HL-60/S4 treated with retinoic acid at 250 ng/mL for 4 days and 3 days (cell line): ENCODE data around the gene IGFL2.
"Not testable (repeated sequence)": the region's sequence is repeated elsewhere in the genome, so short reads cannot be mapped to it uniquely, and the experiment has no call there.

ENCODE experiments used
- in situ Hi-C: fragments of 300-500 bp; cut with MboI; formaldehyde crosslinking; loops from 2 replicates; pipeline ENCODE4 v1.7.0; 2022; ENCODE audit warnings: low sequenced_read_pairs

The IGFL2 gene

DNA sequence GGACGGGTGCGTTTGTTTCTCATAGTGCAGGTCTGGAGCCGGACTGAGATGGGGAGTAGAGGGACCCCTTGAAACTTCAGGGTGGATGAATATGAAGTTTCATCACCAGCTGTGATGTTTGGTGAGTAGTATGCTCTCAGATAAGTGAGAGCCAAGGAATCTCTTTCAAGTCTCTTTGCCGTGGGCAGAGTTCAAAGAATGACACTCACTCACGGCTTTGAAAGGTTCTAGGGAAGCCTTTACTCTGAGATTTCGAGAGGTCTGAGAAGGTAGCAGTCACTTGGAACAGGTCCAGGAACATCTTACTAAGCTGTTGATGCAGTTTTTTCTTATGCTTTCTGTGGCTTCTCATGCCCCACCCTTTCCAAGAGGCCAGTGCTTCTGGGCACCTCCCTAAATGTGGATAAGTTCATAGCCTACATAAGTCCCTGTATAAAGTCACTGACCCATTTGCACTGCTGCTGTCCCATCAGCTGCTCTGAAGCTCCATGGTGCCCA, at the start of gene IGFL2:
IGFL2 (plus strand) TSS at position 448 of the 498 bp plus-strand sequence; CDS start at position 489, 41 bp downstream.
- in situ Hi-C loops, result no loop called here

GRCh38 chr19:46100344-46100743, 47.7 kb upstream of the IGFL2 start:
- in situ Hi-C loops, result no loop called here

DNA sequence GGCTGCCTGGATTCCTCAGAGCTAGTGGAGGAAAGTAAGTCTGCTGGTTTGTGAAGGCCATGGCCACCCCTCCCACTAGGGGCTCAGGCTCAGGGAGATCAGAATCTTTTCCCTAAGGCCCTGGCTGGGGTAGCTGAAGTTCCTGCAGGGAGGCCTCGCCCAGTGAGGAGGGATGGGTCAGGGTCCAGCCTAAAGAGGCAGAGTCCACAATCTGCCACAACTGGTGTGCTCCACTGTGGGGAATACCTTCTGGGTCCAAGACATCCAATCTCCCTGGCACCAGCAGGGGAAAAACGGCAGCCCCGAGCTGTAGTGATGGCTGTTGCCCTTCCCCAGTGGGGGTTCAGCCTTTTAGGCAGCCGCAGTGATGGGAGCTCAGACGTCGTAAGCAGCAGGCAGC, 46.7 kb upstream of the IGFL2 start:
- in situ Hi-C loops, result no loop called here

GRCh38 chr19:46102333-46102732, 45.7 kb upstream of the IGFL2 start:
- in situ Hi-C loops, result not testable (repeated sequence)

- in situ Hi-C loops, result no loop called here
These were observed 40.7 kb upstream of the IGFL2 start for GRCh38 chr19:46107371-46107770.

- in situ Hi-C loops, result no loop called here
These were observed 38.2 kb upstream of the IGFL2 start for GRCh38 chr19:46109876-46110275.

DNA sequence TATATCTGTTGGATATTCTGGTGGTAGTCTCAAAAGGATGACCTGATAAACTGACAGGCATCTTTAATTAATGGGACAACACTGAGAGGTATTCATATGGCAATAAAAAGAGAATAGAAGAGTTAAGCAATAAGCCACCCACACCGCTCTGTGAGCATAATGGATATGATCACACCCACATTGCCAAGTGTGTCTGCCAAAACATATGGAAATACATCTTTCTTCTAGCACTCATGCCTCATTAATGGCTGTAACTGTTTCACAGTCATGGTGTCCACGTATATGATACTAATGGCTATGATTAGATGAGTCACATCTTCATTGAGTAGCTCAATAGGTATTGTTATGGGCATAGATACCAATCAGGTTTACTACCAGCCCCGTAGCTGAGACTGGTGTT, 36.7 kb upstream of the IGFL2 start:
- in situ Hi-C loops, result no loop called here

DNA sequence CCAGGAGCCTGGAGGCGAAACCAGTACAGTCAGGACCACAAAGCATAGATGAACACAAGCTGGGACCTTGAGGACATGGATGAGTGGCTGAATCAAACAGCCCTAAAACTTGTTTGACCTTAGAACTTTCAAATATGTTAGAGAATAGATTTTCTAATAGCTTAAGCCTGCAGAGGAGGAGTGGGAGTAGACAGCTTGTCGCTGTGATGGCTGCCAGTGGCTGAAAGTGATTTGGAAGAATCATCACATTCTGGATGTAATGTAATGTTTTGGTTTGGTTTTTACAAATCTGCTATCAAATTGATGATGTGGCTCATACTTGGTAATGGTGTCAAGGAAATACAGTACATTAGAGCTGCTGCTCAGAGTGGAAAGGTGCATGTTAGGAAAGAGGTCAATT, 35.5 kb upstream of the IGFL2 start:
- in situ Hi-C loops, result no loop called here

- in situ Hi-C loops, result no loop called here
These were observed 34.3 kb upstream of the IGFL2 start for GRCh38 chr19:46113726-46114125.

DNA sequence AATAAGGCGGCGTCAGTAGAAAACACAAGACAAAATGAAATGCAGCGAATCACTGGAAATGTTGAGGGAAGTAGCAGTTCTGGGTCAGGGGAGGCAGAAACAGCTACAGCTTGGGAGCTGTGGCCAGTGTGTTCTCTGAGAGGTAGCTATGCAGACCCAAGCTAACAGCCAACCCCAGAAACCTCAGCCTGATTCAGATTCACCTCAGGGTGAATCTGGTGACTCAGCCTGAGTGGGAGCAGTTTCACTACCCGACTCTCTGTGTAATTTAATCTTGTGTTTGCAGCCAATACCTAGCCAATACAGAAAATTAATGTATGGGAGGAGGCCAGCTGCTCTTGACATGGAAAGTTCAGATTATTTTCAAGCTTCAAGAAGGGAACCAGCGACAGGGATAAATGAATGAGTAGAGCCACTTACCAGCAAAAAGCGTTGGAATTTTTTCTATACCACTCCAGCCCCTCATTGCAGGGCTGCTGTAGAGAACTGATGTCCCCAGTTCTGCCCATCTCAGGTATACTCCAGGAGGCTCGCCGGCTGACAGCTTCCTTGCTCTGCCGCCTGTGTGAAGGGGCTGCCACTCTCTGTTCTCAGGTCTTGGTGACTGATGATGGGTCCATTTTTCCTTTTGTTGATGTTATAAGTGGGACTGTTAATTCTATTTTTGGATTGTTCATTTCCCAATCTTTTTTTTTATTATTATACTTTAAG, 32.5 kb upstream of the IGFL2 start:
- in situ Hi-C loops, result no loop called here

DNA sequence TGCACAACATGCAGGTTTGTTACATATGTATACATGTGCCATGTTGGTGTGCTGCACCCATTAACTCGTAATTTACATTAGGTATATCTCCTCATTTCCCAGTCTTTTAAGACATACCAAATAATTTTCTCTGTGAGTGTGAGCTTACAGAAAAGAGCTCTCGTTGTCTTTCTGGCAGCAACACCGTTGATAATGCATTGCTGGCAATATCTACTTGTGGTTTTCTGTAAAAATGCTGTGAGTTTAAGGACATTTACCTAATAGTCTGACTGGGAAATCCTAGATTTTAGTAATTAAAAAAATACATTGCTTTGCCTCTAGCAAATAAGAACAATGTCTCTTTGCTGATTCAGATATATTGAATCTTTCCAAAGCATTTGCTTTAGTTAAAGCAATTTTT, 31.9 kb upstream of the IGFL2 start:
- in situ Hi-C loops, result no loop called here

DNA sequence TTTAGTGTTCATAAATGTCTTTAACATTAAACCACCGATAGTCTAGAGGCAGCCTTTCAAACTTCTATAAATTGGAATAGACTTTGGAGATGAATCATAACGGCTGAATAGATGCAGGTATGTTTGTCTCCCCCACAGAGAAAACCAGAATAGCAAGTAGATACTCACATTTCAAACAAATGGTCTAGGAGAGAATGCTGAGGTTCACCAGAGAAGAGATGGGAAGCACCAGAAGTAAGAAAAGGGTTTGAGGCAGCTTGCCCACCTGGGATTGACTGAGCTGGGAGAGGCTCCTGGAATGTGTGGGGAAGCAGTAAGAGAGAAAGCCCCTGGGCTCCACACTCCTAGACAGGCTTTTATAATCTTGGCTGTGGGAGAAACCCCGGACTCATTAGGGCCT, 29.9 kb upstream of the IGFL2 start:
- in situ Hi-C loops, result no loop called here

- in situ Hi-C loops, result no loop called here
These were observed 23.4 kb upstream of the IGFL2 start, which contains the start of gene IGFL3 for GRCh38 chr19:46124638-46125115. Gene IGFL3, minus strand, starts transcription at chr19:46124688. Its CDS starts 39 bp downstream, at chr19:46124649.

- in situ Hi-C loops, result no loop called here
These were observed 22.6 kb upstream of the IGFL2 start for GRCh38 chr19:46125447-46125846.

DNA sequence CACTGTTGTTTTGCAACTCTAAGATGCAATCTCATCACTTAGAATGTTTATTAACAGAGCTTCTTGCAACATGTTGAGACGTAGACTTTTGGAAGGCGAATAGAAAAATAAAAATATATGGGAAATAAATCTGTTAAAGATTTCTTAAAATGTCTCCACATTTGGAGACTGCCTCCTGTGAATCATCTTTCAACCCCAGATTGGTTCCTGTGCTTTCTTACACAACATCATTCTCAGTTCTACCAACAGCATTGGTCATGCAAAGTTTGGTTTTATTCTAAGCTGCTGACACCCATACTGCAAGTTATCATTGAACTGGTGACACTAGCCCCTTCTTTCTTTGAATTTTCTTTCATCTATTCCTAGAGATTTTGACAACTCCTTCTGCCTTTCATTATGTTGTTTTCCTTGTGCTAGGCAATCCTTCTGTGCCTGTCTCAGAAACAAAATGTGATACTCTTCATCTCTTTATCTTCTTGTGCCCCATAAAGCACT, 21.9 kb upstream of the IGFL2 start:
- in situ Hi-C loops, result no loop called here

DNA sequence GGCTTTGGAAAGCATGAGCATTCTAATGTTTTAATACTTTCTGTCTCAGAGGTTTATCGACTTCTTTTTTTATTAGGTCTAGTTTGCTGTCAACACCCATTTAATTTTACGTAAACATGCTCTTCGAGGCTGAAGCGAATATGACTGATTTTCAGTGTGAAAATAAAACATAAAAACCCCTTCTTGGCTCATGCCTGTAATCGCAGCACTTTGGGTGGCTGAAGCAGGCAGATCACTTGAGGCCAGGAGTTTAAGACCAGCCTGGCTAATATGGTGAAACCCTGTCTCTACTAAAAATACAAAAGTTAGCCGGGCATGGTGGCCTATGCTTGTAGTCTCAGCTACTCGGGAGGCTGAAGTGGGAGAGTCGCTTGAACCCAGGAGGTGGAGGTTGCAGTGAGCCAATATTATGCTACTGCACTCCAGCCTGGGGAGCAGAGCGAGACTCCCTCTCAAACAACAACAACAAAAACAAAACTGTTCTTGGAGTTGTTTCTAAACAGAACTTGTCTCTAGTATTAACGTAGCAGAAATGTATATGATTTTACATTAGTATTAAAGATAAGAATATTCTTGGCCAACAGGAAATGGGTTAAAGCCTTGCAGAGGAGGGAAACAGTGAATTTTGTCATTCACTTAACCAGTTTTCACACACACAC, 16.4 kb upstream of the IGFL2 start:
- in situ Hi-C loops, result no loop called here

DNA sequence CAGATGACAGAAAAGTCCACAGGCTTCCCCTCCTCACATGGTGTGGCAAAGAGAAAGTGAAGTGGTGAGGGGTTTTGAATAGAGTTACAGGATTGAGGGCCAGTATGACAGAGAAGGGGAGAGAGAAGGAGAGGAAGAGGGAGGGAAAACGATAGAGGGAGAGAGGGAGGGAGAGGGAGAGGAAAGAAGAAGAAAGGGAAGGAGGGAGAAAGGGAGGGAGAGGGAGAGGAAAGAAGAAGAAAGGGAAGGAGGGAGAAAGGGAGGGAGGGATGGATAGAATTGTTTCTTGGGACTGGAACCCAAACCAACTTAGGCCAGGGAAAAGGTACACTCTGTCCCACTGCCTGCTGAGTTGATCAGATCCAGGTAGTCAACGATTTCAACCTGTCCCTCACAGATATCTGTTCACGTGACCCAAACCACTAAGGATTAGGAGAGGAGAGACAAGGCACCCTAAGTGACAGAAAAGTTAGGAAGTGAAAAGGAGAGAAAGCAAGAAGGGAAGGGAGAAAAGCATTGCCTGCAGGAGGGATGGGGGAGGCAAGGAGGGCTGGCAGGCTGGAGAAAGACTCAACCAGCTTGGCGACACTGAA, 15.4 kb upstream of the IGFL2 start:
- in situ Hi-C loops, result no loop called here

- in situ Hi-C loops, result no loop called here
These were observed 14.9 kb upstream of the IGFL2 start for GRCh38 chr19:46133101-46133627.

DNA sequence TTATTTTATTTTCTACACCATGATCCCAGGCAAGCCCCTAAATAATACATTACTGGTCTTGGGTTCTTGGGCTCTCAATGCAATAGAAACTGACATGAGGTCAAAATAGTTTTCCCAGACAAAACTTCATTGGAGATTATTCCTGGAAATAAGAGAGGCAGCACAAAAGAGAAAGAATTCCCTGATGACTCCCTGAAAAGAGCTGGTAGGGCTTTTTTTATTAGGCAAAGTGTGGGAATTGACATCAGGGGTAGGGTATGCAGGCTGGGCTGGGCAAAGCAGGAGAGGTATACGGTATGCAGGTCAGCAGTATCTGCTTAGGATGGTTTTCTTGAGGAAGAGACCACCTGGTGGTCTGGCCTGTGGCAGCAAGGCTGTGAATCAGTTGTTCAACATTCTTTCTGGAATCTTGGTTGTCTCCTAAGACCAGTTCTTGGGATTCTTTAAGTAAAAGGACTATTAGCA, 14.2 kb upstream of the IGFL2 start:
- in situ Hi-C loops, result no loop called here

DNA sequence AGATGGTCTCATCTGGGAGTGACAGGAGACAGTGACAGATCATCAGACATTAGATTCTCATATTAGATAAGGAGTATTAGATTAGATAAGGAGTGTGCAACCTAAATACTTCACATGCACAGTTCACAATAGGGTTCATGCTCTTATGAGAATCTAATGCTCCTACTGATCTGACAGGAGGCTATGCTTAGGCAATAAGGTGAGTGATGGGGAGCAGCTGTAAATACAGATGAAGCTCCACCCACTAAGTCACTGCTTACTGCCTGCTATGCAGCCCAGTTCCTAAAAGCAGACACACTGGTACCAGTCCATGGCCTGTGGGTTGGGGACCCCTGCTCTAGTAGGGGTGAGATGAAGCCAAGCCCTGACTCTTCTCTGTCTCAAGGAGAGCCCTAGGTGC, 13.5 kb upstream of the IGFL2 start:
- in situ Hi-C loops, result no loop called here

- in situ Hi-C loops, result no loop called here
These were observed 10.0 kb upstream of the IGFL2 start for GRCh38 chr19:46137915-46138473.
